Prostate gland (tissue), 2 donors: ENCODE measurements around the gene ZFP36L1.

Source experiments
- POLR2A ChIP-seq: fragments of 450-650 bp; IDR thresholded peaks from one replicate; pipeline ENCODE4 v1.6.1; 2016; ENCODE audit warnings: antibody characterized with exemption, mild to moderate bottlenecking
- TF ChIP-seq, protein P1 (sequence below), 4 experiments: fragments of 200-600 bp in 2 of 4; fragments of 450-650 bp in 2 of 4; sonication (generic) in 2 of 4; IDR thresholded peaks; 1 replicate in 3 of 4; 2 replicates in 1 of 4; pipeline ENCODE4 v1.5.1; 2016 to 2019; ENCODE audit warnings: antibody characterized with exemption in 4 of 4, mild to moderate bottlenecking in 2 of 4, moderate library complexity in 2 of 4

DNA sequence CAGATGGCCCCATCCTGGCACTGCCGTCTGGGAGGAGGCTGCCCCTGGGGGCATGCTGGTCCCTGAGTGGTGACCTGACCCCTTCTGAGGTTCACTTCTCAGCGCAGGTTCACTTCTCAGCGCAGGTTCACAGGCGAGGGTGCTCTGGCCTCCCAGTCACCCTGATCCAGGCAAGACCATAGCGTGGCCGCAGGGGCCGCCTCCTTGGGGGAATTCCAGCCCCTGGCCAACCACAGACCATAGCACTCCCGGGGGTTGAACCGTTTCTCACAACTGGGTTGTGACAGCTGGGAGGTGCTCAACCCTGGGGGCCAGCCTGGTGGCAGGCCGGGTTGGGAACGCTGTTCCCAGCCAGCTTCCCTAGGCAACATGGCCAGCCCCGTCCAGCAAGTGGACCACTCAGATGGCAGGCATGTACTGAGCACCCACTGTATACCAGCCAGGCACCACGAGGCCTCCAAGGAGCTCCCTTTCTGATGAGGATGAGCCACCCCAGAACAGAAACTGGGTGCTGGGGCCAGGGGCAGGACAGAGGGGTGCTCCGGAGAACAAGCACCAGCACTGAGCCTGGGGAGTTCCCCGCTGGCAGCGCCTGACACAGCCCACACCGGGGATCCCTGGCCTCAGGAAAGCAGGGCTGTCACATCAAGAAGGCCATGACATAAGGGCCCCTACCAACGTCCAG, 28.3 kb upstream of the ZFP36L1 start:
- TF ChIP-seq, protein P1, sequence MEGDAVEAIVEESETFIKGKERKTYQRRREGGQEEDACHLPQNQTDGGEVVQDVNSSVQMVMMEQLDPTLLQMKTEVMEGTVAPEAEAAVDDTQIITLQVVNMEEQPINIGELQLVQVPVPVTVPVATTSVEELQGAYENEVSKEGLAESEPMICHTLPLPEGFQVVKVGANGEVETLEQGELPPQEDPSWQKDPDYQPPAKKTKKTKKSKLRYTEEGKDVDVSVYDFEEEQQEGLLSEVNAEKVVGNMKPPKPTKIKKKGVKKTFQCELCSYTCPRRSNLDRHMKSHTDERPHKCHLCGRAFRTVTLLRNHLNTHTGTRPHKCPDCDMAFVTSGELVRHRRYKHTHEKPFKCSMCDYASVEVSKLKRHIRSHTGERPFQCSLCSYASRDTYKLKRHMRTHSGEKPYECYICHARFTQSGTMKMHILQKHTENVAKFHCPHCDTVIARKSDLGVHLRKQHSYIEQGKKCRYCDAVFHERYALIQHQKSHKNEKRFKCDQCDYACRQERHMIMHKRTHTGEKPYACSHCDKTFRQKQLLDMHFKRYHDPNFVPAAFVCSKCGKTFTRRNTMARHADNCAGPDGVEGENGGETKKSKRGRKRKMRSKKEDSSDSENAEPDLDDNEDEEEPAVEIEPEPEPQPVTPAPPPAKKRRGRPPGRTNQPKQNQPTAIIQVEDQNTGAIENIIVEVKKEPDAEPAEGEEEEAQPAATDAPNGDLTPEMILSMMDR (IDR thresholded peaks at IDR 0.05) = no peak
- TF ChIP-seq POLR2A = no peak
